GM10266 (cell line): ENCODE measurements around the gene COX6A2.

Source experiments
- DNase-seq: peaks from one replicate; pipeline ENCODE4 v3.0.0; 2012; ENCODE audit errors: extremely low spot score
- CTCF ChIP-seq: IDR thresholded peaks from 2 replicates; pipeline ENCODE4 v1.5.1; 2012; ENCODE audit warnings: mild to moderate bottlenecking, low read depth; ENCODE audit not compliant: control insufficient read depth, insufficient read depth; ENCODE audit errors: missing control alignments

The COX6A2 gene

GRCh38 chr16:31402687-31403086, 25.5 kb downstream of the COX6A2 start:
- DNase-seq, result no peak
- TF ChIP-seq CTCF, result no peak

- TF ChIP-seq CTCF, result no peak
- no peak for DNase-seq
Measured at GRCh38 chr16:31401436-31401835, 26.7 kb downstream of the COX6A2 start.

GRCh38 chr16:31400191-31400590, 28.0 kb downstream of the COX6A2 start:
- no peak for TF ChIP-seq CTCF
- no peak for DNase-seq

GRCh38 chr16:31397701-31398100, 30.5 kb downstream of the COX6A2 start:
- DNase-seq, result no peak
- no peak for TF ChIP-seq CTCF

- TF ChIP-seq CTCF, result no peak
Measured at GRCh38 chr16:31397096-31397660, 31.0 kb downstream of the COX6A2 start.

GRCh38 chr16:31395647-31396046, 32.5 kb downstream of the COX6A2 start:
- no peak for TF ChIP-seq CTCF
- no peak for DNase-seq

More at GRCh38 chr16:31397096-31397660, 31.0 kb downstream of the COX6A2 start:
- DNase-seq, result no peak

GRCh38 chr16:31393056-31393455, 35.1 kb downstream of the COX6A2 start, which contains the start of gene ITGAD:
Gene ITGAD, plus strand, starts transcription at chr16:31393335. Its CDS starts 26 bp downstream, at chr16:31393361.
- no peak for TF ChIP-seq CTCF
- DNase-seq, result no peak
